GM18867 (cell line): Measurements from ENCODE around the gene SCAMP4.
"Not testable (repeated sequence)": the region's sequence is repeated elsewhere in the genome, so short reads cannot be mapped to it uniquely, and the experiment has no call there.

Source experiments
- ATAC-seq: cut with Tn5 transposase; IDR thresholded peaks from one replicate; pipeline ENCODE4 v1.9.1; 2021; ENCODE audit warnings: mild to moderate bottlenecking, moderate library complexity; ENCODE audit not compliant: unreplicated experiment

The SCAMP4 gene

GRCh38 chr19:1882786-1883692, 22.2 kb upstream of the SCAMP4 start:
- no peak for ATAC-seq

DNA sequence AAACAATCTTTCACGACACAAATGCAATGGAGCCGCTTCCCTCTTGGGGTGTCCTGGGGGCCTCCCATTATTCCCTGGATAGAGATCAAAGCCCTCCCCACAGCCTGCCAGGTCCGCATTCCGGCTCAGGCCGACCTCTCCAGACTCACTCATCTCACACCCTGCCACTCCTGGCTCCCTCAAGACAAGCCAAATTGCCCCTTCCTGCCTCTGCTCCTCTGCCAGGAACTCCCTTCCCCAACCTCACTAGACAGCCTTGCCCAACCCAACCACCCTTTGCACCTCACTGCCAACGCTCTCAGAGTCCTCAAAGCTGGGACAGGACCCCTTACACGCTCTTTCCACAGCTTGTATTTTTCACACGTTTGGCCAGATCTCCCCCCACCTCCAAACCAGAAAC, 21.4 kb upstream of the SCAMP4 start:
- ATAC-seq: no peak

DNA sequence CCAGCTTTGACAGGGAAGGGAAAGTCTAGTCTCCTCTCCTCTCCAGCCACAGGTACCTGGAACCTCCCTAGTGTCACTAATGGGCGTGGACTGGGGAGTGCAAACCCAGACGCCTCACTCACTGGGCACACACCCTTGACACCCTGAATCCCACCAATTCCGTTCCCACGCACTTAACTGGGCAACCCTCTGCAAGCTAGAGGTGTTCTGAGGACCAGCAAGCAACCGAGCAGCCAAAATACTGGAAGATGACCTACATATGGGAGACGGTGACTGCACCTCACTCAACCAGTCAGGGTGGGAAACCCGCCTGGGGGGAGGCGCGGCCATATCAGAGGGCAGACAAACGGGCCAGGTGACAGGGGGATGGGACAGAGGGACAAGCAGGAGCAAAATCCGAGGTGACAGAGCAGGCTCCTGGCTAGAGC, 20.9 kb upstream of the SCAMP4 start:
- no peak for ATAC-seq

- peak; percentile 17 for ATAC-seq
Measured at GRCh38 chr19:1884719-1885334, 20.4 kb upstream of the SCAMP4 start.

DNA sequence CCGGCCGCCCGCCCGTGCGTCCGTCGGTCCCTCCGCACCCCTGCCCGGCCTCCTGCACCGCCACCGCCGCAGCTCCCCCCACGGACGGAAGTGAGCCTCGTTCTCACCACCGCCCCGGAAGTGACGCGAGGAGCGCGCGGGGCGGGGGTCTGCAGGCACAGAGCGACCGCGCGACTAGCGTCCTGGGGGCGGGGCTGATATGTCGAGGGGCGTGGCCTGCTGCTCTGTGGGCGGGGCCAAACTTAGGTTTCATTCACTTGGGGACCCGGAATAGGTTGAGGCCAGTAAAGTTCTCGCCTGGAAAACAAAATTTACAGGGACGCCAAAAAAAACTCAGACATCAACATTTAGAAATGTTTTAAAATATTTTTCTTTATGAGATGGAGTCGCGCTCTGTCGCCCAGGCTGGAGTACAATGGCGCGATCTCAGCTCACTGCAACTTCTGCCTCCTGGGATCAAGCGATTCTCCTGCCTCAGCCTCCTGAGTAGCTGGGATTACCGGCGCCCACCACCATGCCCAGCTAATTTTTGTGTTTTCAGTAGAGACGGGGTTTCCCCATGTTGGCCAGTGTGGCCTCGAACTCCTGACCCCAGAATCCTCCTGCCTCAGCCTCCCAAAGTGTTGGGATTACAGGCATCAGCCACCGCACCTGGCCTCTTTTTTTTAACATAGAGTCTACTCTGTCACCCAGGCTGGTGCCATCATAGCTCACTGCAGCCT, 19.6 kb upstream of the SCAMP4 start, which contains the start of gene ABHD17A:
Gene ABHD17A (minus strand): TSS at position 99 of the 722 bp plus-strand sequence. CDS start 3,930 bp downstream, outside the sequence.
- peak; percentile 80 for ATAC-seq

GRCh38 chr19:1886360-1886759, 18.8 kb upstream of the SCAMP4 start:
- not testable (repeated sequence) for ATAC-seq

- ATAC-seq: no peak
Measured at GRCh38 chr19:1888385-1888784, 16.8 kb upstream of the SCAMP4 start.

- ATAC-seq: no peak
Measured at GRCh38 chr19:1889907-1890306, 15.3 kb upstream of the SCAMP4 start.

GRCh38 chr19:1893791-1894190, 11.4 kb upstream of the SCAMP4 start:
- ATAC-seq: no peak

- ATAC-seq: no peak
Measured at GRCh38 chr19:1896508-1896907, 8.7 kb upstream of the SCAMP4 start.

DNA sequence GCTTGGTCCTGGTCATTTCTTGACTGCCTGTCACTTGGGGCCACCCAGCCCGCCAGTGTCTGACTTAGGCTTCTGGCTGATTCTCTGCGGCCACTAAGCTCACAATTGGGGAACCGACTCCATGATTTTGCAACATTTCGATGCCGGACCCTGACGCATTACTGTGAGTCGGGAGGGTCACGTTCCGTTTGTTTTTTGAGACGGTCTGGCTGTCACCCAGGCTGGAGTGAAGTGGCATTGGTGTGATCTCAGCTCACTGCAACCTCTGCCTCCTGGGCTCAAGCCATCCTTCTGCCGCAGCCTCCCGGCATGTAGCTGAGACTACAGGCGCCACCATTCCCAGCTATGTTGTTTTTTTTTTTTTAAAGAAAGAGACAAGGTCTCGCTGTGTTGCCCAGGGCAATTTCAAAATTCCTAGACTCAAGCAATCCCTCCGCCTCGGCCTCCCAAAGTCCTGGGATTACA, 3.2 kb upstream of the SCAMP4 start:
- no peak for ATAC-seq

- no peak for ATAC-seq
Measured at GRCh38 chr19:1902923-1903322, 2.3 kb upstream of the SCAMP4 start.

- no peak for ATAC-seq
Measured at GRCh38 chr19:1904860-1905109, 414 bp upstream of the SCAMP4 start.

- ATAC-seq: no peak
Measured at GRCh38 chr19:1905863-1906375, 720 bp downstream of the SCAMP4 start.

DNA sequence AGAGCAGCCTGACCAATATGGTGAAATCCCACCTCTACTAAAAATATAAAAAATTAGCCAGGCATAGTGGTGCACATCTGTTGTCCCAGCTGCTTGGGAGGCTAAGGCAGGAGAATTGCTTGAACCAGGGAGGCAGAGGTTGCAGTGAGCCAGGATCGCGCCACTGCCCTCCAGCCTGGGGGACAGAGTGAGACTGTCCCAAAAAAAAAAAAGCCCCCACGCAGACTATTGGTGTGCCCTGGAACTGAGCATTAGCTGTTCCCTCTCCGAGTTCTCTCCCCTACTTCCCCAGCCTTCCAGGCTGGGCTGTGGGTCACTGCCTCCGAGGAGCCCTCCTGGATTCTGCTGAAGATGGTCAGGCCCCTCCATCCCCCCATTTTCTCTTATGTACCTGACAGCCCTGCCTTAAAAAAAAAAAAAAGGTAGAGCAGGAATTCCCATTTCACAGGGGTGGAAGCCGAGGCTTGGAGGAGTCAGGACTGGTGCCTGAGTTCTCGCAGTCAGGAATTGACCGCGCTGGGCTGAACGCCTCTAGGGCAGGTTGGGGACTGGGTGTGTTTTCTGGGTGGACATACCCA, 1.9 kb downstream of the SCAMP4 start:
- ATAC-seq: no peak

DNA sequence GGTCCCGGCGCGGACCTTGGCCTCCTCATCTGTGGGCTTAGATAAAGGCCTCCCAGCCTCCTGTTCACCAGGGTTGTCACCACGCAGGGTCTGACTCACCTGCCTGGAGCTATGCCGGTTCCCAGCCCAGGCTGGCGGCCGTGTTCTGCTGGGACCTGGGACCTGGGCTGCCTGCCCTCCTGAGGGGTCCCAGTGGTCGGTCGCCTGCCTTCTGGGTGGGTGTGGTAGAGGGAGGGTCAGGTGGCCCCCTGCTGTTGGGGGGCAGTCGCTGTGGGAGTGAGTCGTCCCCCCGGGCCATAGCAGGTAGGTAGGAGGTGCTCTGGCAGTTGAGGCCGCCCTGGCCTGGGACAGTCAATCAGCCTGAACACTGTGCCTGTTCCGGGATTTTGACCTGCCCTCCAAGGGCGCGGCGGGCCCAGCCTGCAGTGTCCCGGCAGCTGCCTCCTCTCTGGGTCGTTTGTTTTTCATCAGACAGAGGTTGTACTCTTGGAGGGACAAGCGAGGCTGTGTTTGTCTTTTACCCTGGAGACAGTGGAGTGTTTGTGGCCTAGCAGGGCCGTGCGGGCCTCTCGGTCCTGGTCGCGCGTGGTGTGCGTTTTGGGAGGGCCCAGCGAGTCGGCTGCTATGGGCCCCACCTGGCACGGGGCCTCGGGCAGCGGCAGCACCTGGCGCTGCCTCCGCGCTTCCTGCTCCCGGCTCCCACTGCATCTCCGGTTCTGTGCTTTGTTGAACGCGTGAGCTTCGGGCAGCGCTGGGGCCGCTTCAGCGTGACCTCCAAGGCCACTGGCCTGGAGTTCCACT, 2.6 kb downstream of the SCAMP4 start:
- ATAC-seq: no peak

- no peak for ATAC-seq
Measured at GRCh38 chr19:1908364-1908678, 3.1 kb downstream of the SCAMP4 start.

DNA sequence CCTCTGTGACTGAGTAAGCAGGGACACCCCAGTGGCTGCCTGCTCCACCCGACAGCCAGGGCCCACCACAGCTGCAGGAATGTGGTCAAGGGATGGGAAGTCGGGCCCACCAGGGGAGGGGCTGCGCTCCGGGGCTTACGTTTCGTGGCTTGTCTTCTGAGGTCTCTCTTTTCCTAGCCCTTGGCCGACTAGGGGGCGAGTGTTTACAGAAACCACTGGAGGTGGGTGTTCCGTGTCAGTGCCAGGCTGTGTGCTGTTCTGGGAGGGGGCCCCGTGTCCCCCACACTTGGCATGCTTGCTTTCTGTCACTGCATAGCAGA, 4.5 kb downstream of the SCAMP4 start:
- no peak for ATAC-seq

- ATAC-seq: no peak
Measured at GRCh38 chr19:1910177-1910576, 5.0 kb downstream of the SCAMP4 start.

- ATAC-seq: no peak
Measured at GRCh38 chr19:1911098-1911497, 5.9 kb downstream of the SCAMP4 start.

DNA sequence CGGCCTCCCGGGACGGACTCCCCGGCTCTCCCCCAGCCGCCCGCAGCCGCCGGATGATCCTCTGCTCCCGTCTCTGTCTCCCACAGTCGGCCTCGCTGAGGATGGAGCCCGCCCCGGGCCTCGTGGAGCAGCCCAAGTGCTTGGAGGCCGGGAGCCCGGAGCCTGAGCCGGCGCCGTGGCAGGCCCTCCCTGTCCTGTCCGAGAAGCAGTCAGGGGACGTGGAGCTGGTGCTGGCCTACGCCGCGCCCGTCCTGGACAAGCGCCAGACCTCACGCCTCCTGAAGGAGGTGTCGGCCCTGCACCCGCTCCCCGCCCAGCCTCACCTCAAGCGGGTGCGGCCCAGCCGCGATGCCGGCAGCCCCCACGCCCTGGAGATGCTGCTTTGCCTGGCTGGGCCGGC, 6.8 kb downstream of the SCAMP4 start:
- ATAC-seq: no peak
